AML-193 (cell line): ENCODE results near the gene CCNK.

Experiments used
- DNase-seq, 2 experiments: peaks; one replicate each; lab custom pipeline; 2025; lab: John Stamatoyannopoulos, UW

CCNK gene

GRCh38 chr14:99466758-99467157 is 14.5 kb upstream of the CCNK start:
- no peak for DNase-seq

GRCh38 chr14:99467336-99468078 is 13.7 kb upstream of the CCNK start:
- no peak for DNase-seq

DNA sequence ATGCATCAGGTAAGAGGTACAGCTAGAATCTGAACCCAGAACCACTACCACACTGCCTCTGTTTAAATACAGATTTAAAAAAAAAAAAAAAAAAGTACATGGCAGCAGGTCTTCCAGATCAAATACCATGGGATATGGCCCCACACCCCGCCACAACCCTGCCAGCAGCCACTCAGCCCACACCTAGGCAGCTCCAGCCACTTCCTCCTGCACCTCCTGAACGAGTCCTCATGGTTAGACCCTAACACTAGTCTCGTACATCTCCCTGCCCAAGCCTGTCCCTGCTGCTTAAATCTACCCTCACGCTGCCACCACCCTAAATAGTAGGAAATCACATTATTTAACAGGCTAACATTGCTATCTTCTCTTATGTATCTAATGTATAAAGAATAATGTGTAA is 13.1 kb upstream of the CCNK start:
- no peak for DNase-seq

DNA sequence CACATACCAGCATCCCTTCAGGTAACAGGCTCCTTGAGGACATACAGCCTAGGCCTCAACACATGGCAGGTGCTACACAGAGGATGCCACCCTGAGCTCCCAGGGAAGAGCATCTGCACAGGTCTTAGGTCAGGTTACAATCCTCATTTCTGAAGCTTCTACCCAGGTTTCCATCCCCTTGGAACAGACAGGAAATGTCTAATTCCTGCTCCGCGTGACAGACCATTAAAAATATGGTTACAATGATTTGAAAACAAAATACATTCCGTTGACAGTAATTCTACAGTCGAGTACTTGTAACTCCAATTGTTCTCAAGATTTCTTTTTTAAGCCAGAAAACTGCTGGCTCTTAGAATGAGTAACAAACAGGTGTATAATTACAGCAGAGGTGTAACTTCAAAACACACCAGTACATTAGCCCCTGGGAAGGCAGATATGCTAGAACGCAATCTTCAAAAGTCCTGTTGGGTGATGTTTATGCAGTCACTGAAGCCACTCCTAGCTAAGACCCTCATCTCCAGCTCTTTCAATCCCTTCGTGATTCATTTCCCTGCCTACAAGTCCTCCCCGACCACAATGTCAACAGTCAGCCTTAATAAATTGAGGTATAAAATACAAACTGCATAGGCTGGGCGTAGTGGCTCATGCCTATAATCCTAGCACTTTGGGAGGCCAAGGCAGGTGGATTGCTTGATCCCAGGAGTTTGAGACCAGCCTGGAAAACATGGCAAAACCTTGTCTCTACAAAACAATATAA is 12.2 kb upstream of the CCNK start:
- DNase-seq, result no peak

- DNase-seq, result no peak
Measured at GRCh38 chr14:99471731-99472130, 9.5 kb upstream of the CCNK start.

- no peak for DNase-seq
Measured at GRCh38 chr14:99472937-99473336, 8.3 kb upstream of the CCNK start.

DNA sequence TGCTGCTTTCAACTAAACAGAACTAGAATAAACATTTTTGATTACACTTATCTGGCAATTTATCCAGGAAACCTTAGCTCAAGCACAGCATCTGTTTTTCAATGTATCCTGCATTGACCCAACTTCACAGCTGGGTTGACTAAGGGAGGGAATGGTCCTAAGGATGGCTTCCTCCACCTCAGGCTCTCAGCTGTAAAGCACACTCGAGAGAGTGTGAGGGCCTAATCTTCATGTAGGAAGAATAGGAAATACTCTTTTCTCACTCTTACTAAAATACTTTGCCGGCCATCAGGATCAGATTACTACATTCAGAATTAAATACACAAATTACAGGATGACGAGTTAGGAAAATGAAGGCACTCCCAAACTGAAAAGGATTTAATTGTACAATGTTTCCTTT is 7.8 kb upstream of the CCNK start:
- DNase-seq, result no peak

GRCh38 chr14:99475179-99475578 is 6.0 kb upstream of the CCNK start:
- DNase-seq, result no peak

- DNase-seq, result no peak
Measured at GRCh38 chr14:99475660-99476059, 5.5 kb upstream of the CCNK start.

DNA sequence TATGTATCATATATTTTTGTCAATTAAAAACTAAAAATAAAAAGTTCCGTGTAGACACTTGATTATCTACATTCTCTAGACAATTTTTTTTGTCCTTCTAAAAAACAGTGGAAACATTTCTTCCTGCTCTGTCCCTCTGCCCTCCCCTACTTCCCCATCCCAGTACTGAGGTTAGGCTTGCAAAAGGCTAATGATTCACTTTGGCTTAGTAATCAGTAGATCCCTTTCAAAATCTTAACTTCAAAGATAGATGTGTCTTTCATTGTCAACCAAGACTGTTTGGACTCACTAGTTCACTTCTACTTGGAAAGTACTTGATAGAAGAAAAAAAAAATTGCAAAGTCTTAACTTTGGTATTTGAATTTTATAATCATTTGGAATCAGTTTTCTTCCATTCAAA is 4.3 kb upstream of the CCNK start:
- DNase-seq, result peak; percentile 70

DNA sequence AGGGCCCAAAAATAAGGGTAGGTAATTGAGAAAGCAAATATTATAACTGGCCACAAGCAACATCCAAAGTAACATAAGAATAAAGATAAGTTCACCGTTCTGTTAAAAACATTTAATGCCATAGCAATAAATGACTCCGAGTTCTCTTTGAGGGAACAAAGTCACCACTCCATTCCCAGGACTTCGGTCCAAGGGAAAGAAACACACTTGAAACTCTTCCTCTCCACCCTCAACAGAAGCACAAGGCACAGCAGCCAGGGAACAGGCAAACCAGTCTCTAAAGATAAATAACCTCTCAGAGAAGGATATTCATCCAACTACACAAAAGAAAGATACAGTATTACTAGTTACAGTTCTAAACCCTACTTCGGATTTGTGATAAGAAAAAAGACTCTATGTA is 3.1 kb upstream of the CCNK start:
- no peak for DNase-seq

GRCh38 chr14:99479160-99479905 is 1.9 kb upstream of the CCNK start:
- DNase-seq, result no peak

DNA sequence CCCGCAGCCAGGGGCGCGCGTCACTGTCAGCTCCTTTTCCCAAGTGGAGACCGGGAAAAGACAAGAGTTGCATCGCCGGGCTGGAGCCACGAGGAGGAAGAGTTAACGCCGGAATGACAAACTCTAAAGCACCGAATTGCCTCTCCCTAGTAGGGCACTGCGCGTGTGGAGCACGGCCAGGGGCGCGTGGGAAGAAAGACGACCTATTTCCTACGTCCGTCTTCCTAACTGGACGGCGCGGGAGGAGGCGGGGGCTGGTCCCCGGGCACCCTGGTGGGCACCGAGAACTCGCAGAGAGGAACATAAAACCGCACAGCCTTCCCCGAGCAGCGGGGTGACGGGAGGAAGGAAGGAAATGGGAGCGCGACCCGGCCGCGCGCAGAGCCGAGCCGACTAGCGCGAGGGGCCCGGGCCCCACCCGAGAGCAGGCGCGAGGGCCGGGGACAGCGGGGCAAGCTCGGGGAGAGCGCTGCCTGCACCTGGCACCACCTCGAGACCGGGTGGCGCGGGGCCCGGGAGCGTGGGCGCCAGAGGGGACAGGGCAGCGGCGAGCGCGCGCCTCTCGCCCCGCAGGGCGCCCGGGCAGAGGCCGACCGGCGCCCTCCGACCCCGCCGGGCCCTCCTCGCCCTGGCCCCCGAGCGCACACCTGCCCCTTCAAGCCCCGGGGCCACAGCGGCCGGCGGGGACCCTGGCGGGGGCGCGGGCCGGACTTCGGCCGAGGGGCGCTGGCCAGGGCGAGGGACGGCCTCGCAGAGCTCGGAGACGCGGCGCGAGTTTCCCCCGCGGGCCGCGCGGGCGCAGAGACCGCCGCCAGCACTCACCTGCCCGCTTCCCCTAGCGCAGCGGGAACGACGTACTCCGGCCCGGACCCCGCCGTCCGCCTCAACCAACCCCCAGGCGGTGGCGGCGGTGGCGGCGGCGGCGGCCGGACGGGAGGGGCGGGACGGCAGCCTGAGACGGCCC is 1.0 kb upstream of the CCNK start, which contains the start of gene SETD3:
Gene SETD3 (minus strand): TSS at position 954 of the 964 bp plus-strand sequence. CDS start 15,054 bp downstream, outside the sequence.
- peak; percentile 22 to 30 for DNase-seq

DNA sequence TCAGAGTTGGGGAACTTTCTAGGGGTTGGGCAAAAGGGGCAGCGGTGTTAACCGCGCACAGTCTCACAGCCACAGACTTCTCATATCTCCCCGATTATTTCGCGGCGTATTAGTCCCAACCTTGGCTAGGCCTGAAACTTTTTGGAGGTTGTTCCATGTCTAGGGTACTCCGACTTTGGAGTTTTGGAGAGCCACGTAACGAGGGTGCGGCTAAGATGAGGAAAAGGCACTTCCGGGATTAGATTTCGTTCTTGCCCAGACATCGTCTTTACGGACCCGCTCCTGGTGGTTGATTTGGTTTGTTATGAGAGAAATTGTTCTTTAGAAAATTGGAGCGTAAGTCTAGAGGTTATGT is 513 bp downstream of the CCNK start:
- peak in 1 of 2 experiments; percentile 33 for DNase-seq

GRCh38 chr14:99484106-99484505 is 2.9 kb downstream of the CCNK start:
- DNase-seq, result no peak

GRCh38 chr14:99497341-99497740 is 16.1 kb downstream of the CCNK start:
- no peak for DNase-seq

- no peak for DNase-seq
Measured at GRCh38 chr14:99497894-99498293, 16.7 kb downstream of the CCNK start.

DNA sequence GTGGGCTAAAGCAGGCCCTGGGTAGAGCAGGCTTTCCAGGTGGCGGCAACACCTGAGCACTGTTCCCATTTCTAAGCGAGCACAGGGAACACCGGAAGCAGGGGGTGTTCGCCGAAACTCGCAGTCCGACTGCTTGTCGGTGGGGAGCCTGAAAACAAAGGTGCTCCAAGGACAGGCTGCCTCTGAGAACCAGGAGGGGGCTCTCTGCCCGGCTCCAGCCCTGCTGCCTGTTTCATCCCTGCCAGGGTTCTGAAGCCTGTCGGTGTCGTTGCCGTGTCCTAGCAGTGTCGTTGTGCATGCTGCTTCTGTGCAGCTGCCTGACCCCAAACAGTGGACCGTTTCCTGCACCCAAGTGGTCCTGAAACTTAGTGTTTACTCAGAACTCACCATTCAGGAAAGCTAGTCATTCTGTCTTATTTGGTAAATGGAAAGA is 21.8 kb downstream of the CCNK start:
- no peak for DNase-seq

DNA sequence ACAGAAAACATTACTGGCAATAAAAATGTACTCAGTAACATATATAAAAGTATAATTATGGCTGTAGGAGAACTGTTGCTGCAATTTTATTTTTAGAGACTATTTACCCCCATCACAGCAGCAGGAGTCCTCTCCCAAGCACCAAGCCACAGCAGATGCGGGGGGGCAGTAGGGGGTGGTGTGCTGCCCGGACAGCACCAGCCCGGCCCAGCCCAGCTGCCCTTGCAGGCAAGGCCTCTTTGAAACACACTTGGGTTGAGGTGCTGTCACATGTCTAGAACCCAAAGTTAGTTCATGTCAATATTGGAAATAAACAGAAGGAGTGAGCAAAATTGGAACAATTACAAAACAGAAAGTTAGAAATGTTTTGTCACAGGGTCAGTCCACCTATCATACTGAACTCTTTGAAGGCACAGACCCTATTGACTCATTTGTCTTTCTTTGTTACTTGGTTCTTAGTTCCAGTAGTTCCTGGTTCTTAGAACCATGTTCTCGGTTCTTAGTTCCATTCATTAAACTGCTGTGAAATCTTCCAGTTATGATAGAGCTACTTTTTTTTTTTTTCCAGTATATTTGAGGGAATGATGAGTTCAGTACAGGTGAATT is 22.7 kb downstream of the CCNK start:
- DNase-seq, result no peak

DNA sequence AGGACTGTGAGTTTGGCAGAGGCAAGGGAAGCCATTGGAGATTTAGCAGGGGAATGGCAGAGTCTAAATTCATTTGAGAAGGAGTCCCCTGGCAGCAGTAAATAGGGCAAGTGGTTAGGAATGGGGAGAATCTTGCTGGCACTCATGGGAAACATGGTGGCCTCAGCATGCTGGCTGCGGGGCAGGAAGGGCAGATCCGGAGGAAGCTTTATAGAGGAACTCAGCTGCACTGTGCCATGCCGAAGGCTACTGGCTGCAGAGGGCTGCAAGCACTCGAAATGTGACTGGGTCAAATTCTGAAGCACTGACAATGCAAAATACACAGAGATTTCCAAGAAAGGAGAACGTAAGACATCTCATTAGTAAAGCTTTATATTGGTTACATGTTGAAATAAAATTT is 23.9 kb downstream of the CCNK start:
- no peak for DNase-seq

DNA sequence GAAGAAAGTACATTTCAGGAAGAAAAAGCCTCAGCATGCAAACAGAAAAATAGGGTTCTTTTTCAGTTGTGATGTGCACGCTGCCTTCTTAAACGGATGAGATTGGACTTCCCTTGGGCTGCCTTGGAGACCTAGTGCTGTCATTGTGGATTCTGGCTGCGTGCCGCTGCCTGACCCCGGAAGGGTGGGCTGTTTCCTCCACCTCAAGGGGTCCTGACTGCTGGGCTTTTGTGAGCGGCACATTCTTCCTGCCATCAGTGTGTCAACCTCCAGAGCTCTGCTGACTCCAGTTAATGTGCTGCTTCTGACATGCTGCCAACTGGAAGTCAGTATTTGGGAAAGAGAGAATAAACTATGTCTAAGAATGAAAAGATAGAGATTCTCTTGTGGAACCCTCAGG is 25.1 kb downstream of the CCNK start:
- no peak for DNase-seq
